Esophagus (tissue), 2 donors: Measurements from ENCODE around the gene PRR11. TPM values are rescaled to one million over a fixed set of nuclear protein-coding genes. Genes with fewer than 3 reads are reported as not detected.
"Not testable (repeated sequence)": the region's sequence is repeated elsewhere in the genome, so short reads cannot be mapped to it uniquely, and the experiment has no call there.

Experiments used
- H3K27ac ChIP-seq, 2 donors: one replicate each; pipeline ENCODE4 v1.5.1; 2013; ENCODE audit warnings: low read depth in 2 of 2, mild to moderate bottlenecking in 2 of 2, inconsistent platforms in 1 of 2, low read length in 1 of 2, moderate library complexity in 1 of 2
- H3K27me3 ChIP-seq, 2 donors: one replicate each; pipeline ENCODE4 v1.6.1; 2013; ENCODE audit warnings: low read length in 2 of 2, control low read depth in 1 of 2, mild to moderate bottlenecking in 1 of 2; ENCODE audit not compliant: insufficient read depth in 2 of 2, control insufficient read depth in 1 of 2
- H3K36me3 ChIP-seq, 2 donors: one replicate each; pipeline ENCODE4 v1.6.1; 2013; ENCODE audit warnings: low read length in 1 of 2; ENCODE audit not compliant: control insufficient read depth in 2 of 2, insufficient read depth in 2 of 2
- H3K4me1 ChIP-seq, 2 donors: one replicate each; pipeline ENCODE4 v1.6.1; 2013; ENCODE audit warnings: low read length in 1 of 2; ENCODE audit not compliant: control insufficient read depth in 2 of 2, insufficient read depth in 2 of 2
- H3K4me3 ChIP-seq, 2 donors: one replicate each; pipeline ENCODE4 v1.5.1; 2013; ENCODE audit warnings: low read length in 2 of 2, mild to moderate bottlenecking in 2 of 2, low read depth in 1 of 2, moderate library complexity in 1 of 2
- H3K9me3 ChIP-seq, 2 donors: one replicate each; pipeline ENCODE4 v1.6.1; 2013; ENCODE audit warnings: mild to moderate bottlenecking in 2 of 2, low read depth in 1 of 2, low read length in 1 of 2, moderate library complexity in 1 of 2; ENCODE audit not compliant: control insufficient read depth in 2 of 2, insufficient read depth in 1 of 2
- WGBS, 2 donors: extraction: QIAGEN DNeasy Blood & Tissue Kit; methylation state at CpG; one replicate each; pipeline ENCODE4 v1.1.7; 2013; 5-methylcytosine and 5-hydroxymethylcytosine counted together
- polyA plus RNA-seq, 2 donors: library from polyadenylated mRNA; stranded (reverse); fragments of 200-250 nt; gene quantifications; one replicate each; pipeline ENCODE4 v1.2.3, GENCODE V29; 2013
- donor health status: healthy with polysubstance abuse.
- donor health status: Bipolar disorder and iron deficiency.

The PRR11 gene
- polyA plus RNA-seq, 2 donors, result 2.7 to 4.4 TPM

DNA sequence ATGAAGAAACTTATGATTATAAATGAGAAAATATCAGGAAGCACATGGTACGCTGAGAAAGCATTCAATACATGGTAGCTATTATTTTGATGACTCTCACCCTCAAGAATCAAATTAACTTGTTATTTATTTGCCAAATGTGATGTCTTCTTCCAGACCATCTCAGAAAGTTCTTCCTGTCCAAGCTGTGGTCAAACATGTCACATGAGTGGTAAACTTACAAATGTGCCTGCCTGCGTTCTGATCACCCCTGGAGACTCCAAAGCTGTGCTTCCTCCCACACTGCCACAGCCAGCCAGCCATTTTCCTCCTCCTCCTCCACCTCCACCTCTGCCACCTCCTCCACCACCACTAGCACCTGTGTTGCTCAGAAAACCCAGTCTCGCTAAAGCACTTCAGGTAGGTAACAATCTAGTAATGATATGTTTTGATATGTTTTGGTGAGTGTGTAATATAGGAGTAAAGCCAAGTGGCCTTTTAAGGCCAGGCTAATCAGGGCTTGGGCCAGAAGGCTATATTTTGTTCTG is 37.9 kb downstream of the PRR11 start:
- H3K27me3 ChIP-seq, result no peaks in the 10 kb centered on the region
- no peak overlapping the region for H3K27ac ChIP-seq
- no peaks in the 10 kb centered on the region for H3K36me3 ChIP-seq
- 93 to 96% methylated on average over 3 of the region's 3 CpGs for WGBS, 2 donors
- no peak overlapping the region for H3K4me3 ChIP-seq
- H3K4me1 ChIP-seq, result no peaks in the 10 kb centered on the region
- H3K9me3 ChIP-seq, result no peaks in the 10 kb centered on the region

DNA sequence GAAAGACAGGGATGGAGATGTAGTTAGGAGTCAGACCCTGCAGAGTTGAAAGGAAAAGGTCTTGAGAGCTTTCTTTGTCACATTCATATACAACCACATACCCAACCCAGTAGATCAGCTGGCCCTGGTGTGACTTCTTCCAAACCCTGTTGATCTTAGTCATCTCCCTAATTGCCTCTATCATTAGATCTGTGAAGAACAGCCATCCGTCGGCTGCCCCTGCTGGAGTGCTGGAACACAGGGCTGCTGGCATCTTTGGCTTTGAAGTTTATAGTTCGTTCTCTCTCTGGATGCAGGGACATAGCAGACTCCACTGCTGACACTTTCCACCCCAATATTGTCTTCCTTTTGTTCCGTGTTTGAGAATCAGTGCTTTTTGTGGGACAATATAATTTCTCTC is 43.9 kb downstream of the PRR11 start:
- no peak overlapping the region for H3K4me3 ChIP-seq
- no peaks in the 10 kb centered on the region for H3K4me1 ChIP-seq
- WGBS, 2 donors, result 96 to 100% methylated on average over 4 of the region's 4 CpGs
- H3K36me3 ChIP-seq, result no peaks in the 10 kb centered on the region
- H3K27ac ChIP-seq, result no peak overlapping the region
- no peaks in the 10 kb centered on the region for H3K27me3 ChIP-seq
- H3K9me3 ChIP-seq, result no peaks in the 10 kb centered on the region

- Histone ChIP-seq H3K27ac (no peak overlapping the region), H3K36me3 (no peaks in the 10 kb centered on the region), H3K27me3 (no peaks in the 10 kb centered on the region), H3K4me1 (no peaks in the 10 kb centered on the region), H3K9me3 (no peaks in the 10 kb centered on the region), H3K4me3 (no peak overlapping the region)
- 95 to 96% methylated on average over 1 of the region's 1 CpG for WGBS, 2 donors
Measured at GRCh38 chr17:59202320-59202719, 46.8 kb downstream of the PRR11 start.

DNA sequence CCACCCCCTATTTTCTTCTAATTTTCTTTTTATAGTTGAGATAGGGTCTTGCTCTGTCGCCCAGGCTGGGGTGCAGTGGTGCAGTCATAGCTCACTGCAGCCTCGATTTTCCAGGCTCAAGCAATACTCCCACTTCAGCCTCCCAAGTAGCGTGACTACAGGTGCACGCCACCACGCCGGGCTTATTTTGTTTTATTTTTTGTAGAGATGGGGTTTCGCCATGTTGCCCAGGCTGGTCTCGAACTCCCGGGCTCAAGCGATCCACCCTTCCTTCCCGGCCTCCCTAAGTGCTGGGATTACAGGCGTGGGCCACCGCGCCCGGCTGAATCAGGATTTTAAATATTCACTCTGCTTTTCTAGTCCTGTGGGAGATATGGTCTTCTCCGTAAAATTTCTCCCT is 63.8 kb downstream of the PRR11 start:
- Histone ChIP-seq H3K36me3 (no peaks in the 10 kb centered on the region), H3K27ac (no peak overlapping the region), H3K4me1 (peaks cover 0 to 3% of the 10 kb centered on the region in 2 donors), H3K27me3 (no peaks in the 10 kb centered on the region), H3K4me3 (no peak overlapping the region), H3K9me3 (no peaks in the 10 kb centered on the region)
- 94 to 95% methylated on average over 16 of the region's 16 CpGs for WGBS, 2 donors

DNA sequence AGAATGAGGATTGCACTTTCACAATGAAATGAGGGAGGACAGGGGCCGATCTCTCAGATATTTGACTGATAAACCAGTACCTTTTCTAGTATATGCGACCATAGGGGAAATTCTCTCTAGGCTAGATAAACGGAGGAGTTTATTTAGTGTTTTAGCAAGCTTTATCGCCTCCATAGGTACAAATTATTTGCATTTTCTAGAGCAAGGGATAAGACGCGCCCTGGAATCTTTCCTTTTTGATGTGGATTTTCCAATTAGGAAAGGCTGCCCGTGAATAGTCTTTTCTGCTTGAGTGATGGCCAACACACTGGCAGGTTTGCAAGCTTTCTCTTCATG is 64.4 kb downstream of the PRR11 start:
- WGBS, 2 donors, result 17 to 22% methylated on average over 7 of the region's 7 CpGs
- Histone ChIP-seq H3K36me3 (no peaks in the 10 kb centered on the region), H3K9me3 (no peaks in the 10 kb centered on the region), H3K27me3 (no peaks in the 10 kb centered on the region), H3K4me1 (peaks cover 0 to 3% of the 10 kb centered on the region in 2 donors), H3K4me3 (peak overlapping the region; percentile 85 to 88), H3K27ac (no peak overlapping the region)

GRCh38 chr17:59220328-59221158 is 65.0 kb downstream of the PRR11 start, which contains the start of gene GDPD1:
GDPD1 (plus strand) TSS chr17:59220511; CDS start chr17:59220610, 99 bp downstream.
- Histone ChIP-seq H3K27ac (peak within 1 kb of the TSS; percentile 75 to 77), H3K36me3 (no peaks in the 10 kb centered on the region)
- 0 to 1% methylated on average over 60 of the region's 60 CpGs for WGBS, 2 donors

GRCh38 chr17:59221159-59221847 is 65.8 kb downstream of the PRR11 start:
- WGBS, 2 donors, result 11 to 12% methylated on average over 17 of the region's 17 CpGs
- Histone ChIP-seq H3K27me3 (no peaks in the 10 kb centered on the region), H3K4me3 (peak overlapping the region; percentile 85 to 88), H3K36me3 (no peaks in the 10 kb centered on the region), H3K4me1 (peaks cover 0 to 3% of the 10 kb centered on the region in 2 donors), H3K27ac (no peak overlapping the region), H3K9me3 (no peaks in the 10 kb centered on the region)

More at GRCh38 chr17:59220328-59221158, 65.0 kb downstream of the PRR11 start, which contains the start of gene GDPD1:
- Histone ChIP-seq H3K4me3 (peak within 1 kb of the TSS; percentile 85 to 88), H3K27me3 (no peaks in the 10 kb centered on the region), H3K9me3 (no peaks in the 10 kb centered on the region), H3K4me1 (peaks cover 0 to 3% of the 10 kb centered on the region in 2 donors)

GRCh38 chr17:59223813-59224212 is 68.3 kb downstream of the PRR11 start:
- Histone ChIP-seq H3K36me3 (no peaks in the 10 kb centered on the region), H3K9me3 (no peaks in the 10 kb centered on the region), H3K27ac (no peak overlapping the region), H3K4me3 (no peak overlapping the region), H3K27me3 (no peaks in the 10 kb centered on the region), H3K4me1 (peaks cover 0 to 3% of the 10 kb centered on the region in 2 donors)
- 93 to 94% methylated on average over 7 of the region's 7 CpGs for WGBS, 2 donors

DNA sequence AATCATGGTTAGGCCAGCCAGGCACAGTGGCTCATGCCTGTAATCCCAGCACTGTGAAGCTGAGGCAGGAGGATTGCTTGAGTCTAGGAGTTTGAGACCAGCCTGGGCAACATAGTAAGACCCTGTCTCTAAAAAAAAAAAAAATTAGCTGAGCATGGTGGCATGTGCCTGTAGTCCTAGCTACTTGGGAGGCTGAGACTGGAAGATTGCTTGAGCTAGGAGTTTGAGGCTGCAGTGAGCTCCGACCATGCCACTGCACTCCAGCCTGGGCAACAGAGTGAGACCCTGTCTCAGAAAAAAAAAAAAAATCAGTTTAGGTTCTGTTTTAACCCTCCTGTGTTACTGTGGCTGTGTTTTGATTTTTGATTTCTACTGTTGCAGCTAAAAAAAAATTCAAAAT is 73.0 kb downstream of the PRR11 start:
- WGBS, 2 donors, result 88 to 89% methylated on average over 1 of the region's 1 CpG
- H3K27ac ChIP-seq, H3K9me3 ChIP-seq, H3K27me3 ChIP-seq, H3K36me3 ChIP-seq, H3K4me1 ChIP-seq, H3K4me3 ChIP-seq: not testable (repeated sequence)
